Fibroblast of villous mesenchyme (primary cell): Measurements from ENCODE around the gene RAG1. TPM values are rescaled to one million over a fixed set of nuclear protein-coding genes. Genes with fewer than 3 reads are reported as not detected.

Experiments used
- DNase-seq: peaks from one replicate; pipeline ENCODE4 v3.0.0-alpha.2; 2010; ENCODE audit warnings: low read depth
- H3K4me3 ChIP-seq: 2 replicates; pipeline ENCODE4 v1.5.1; 2011; ENCODE audit warnings: low read depth, mild to moderate bottlenecking, low read length
- total RNA-seq: library from RNA; depleted of rRNA; stranded (reverse); fragments of >200 nt; gene quantifications from 2 replicates; pipeline ENCODE4 v1.2.3, GENCODE V29; 2012
- TF ChIP-seq, protein P1 (sequence below): IDR thresholded peaks from 2 replicates; pipeline ENCODE4 v1.5.1; 2012; ENCODE audit warnings: low read depth, mild to moderate bottlenecking, low read length; ENCODE audit not compliant: insufficient read depth

Gene RAG1
- total RNA-seq, 1 donor = 0.86 TPM

DNA sequence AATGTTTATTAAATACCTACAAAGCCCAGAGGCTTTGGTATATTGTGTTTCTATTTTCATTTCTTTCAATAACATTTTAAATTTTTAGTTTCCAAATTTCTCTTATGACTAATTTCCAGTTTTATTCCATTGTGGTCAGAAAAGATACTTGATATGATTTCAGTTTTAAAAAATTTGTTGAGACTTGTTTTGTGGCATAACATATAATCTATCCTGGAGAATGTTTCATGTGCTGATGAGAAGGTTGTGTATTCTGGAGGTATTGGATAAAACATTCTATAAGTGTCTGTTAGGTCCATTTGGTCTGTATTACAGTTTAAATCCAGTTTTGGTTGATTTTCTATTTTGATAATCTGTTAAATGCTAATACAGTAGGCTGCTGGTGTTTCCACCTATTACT, 9.8 kb upstream of the RAG1 start:
- no peak overlapping the region for H3K4me3 ChIP-seq
- no peak for DNase-seq
- TF ChIP-seq, protein P1, sequence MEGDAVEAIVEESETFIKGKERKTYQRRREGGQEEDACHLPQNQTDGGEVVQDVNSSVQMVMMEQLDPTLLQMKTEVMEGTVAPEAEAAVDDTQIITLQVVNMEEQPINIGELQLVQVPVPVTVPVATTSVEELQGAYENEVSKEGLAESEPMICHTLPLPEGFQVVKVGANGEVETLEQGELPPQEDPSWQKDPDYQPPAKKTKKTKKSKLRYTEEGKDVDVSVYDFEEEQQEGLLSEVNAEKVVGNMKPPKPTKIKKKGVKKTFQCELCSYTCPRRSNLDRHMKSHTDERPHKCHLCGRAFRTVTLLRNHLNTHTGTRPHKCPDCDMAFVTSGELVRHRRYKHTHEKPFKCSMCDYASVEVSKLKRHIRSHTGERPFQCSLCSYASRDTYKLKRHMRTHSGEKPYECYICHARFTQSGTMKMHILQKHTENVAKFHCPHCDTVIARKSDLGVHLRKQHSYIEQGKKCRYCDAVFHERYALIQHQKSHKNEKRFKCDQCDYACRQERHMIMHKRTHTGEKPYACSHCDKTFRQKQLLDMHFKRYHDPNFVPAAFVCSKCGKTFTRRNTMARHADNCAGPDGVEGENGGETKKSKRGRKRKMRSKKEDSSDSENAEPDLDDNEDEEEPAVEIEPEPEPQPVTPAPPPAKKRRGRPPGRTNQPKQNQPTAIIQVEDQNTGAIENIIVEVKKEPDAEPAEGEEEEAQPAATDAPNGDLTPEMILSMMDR = no peak

DNA sequence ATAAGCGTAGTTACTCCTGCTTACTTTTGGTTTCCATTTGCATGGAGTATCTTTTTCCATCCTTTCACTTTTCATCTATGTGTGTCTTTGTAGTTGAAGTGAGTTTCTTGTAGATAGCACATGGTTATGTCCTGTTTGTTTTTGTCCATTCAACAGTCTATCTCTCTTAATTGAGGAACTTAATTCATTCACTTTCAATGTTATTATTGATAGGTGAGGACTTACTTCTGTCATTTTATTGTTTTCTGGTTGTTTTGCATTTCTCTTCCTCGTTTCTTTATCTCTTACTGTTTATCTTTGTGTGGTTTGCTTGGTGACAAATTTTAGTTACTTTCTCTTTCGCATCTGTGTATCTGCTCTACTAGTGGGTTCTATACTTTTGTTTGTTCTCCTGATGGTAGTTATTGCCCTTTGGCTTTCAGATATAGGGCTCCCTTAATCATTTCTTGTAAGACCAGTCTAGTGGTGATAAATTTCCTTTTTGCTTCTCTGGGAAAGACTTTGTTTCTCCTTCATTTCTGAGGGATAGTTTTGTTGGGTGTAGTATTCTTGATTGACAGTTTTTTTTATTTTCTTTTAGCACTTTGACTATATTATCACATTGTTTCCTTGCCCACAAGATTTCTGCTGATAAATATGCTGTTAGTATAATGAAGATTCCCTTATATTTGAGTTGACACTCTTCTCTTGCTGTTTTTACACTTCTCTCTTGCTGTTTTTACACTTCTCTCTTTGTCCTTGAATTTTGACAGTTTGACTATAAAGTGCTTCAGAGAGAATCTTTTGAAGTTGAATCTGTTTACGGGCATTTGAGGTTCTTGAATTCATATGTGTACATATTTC, 9.0 kb upstream of the RAG1 start:
- TF ChIP-seq, protein P1 = no peak
- no peak for DNase-seq
- H3K4me3 ChIP-seq = no peak overlapping the region

DNA sequence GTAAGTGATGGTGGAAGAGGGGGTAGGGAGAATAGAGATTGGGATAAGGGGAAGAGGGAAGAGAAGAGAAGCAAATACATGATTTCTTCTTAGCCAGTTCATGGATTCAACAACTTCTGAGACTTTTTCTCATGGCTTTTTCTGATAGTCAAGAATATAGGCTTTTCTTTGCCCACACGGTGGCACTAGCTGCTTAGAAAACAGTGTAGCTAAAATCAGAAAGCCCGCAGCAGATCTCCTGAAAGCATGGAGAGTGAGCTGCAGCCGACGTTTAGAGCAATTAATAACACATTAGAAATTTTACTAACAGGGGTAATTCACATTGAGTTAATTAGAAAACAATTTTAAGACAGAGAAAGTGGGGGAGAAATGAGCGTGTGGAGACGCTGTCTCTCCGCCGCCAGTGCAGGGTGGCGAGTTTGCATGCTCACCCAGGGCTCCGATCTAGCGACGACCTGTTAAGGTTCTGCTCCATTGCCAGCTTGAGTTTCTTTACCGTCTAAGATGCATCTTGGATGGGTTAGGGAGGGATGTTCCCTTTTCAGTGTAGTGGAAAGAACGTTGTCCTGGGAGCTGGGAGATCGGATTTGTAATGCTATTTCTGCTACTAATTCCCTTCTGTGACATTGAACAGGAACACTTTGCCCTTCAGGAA, 3.3 kb upstream of the RAG1 start:
- DNase-seq = peak; percentile 65
- peak overlapping the region; percentile 35 for H3K4me3 ChIP-seq
- TF ChIP-seq, protein P1 = peak; percentile 68

DNA sequence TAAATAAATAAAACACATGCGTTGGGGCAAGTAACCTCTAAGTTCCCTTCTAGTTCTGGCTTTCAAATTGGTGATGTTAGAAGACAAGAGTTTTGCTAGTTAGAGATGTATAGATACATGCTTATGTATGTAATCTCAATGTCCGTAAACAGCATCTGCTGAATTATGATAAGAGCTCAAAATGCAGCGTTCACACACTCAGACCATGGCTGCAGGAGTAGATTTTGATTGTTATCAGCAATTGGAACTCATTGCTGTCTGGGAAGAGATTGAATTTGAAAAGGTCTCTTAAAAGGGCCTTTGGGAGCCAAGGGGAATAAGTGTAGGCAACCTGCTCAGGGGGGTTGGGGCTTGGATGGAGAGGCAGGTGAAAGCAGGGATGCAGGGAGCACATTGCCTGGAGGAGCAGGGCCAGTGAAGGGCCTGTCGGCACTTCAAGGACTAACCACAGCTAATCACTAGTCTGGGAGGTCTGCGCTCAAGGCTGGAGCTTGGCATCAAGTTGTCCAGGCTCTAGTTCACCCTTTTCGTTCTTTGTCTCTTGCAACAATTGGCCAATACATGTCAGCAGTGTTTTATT, 2.7 kb upstream of the RAG1 start:
- TF ChIP-seq, protein P1 = no peak
- no peak overlapping the region for H3K4me3 ChIP-seq
- no peak for DNase-seq

- no peak for DNase-seq
- no peak overlapping the region for H3K4me3 ChIP-seq
- TF ChIP-seq, protein P1 = no peak
Observed at GRCh38 chr11:36566407-36567053, 1.3 kb upstream of the RAG1 start.

DNA sequence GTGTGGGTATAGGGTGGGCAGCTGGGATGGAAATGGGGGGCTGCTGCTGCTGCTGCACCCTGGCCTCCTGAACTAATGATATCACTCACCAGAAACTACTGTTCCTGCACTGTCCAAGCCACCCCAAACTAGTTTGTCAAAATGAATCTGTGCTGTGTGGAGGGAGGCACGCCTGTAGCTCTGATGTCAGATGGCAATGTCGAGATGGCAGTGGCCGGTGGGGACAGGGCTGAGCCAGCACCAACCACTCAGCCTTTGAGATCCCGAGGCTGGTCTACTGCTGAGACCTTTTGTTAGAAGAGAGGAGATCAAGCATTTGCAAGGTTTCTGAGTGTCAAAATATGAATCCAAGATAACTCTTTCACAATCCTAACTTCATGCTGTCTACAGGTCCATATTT, 1.3 kb downstream of the RAG1 start:
- DNase-seq = no peak
- TF ChIP-seq, protein P1 = no peak
- H3K4me3 ChIP-seq = no peak overlapping the region
